GM18508 (cell line): Measurements from ENCODE around the gene PLEKHA5.

Source experiments
- ATAC-seq: cut with Tn5 transposase; IDR thresholded peaks from one replicate; pipeline ENCODE4 v1.9.1; 2021; ENCODE audit warnings: moderate number of reproducible peaks; ENCODE audit not compliant: insufficient read depth, unreplicated experiment

The PLEKHA5 gene

GRCh38 chr12:19260135-19260534 is 130.6 kb downstream of the PLEKHA5 start:
- no peak for ATAC-seq

DNA sequence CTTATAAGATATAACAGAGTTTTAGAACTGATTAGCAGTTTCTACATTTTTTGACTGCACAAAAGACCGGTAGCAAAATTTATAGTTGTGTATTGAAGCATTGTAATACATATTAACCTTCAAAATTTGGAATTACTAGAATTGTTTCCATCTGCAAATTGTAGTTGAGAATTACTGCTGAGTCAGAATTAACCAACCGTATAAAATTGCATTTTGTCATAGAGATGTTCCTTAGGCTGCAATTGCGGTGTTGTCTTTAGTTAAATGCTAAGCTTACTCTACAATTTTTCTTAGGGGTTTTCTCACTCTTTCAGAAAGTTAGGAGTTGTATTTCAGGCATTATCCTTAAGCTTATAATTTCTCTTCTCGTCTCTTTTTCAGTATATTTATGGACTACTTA is 132.2 kb downstream of the PLEKHA5 start:
- ATAC-seq: no peak

DNA sequence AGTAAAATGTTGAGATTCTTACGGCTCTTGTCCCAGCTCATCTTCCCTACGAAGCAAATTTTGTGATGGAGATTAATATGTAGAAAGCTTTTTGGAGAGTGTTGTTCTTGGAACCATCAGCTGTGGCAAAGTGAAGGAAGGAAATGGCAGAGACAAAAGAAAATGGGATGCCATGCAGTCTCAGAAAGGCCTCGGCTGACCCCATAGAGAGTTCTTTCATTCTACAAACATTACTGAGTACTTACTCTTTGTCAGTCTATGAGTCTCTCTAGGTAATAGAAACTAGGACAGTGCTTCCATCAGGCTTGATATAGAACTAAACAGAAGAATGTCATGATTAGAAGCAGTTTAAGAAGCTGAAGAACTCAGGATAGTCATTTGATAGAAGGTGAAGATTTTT is 134.1 kb downstream of the PLEKHA5 start:
- no peak for ATAC-seq

- no peak for ATAC-seq
Measured at GRCh38 chr12:19273482-19274330, 144.2 kb downstream of the PLEKHA5 start.

GRCh38 chr12:19276767-19277166 is 147.2 kb downstream of the PLEKHA5 start:
- no peak for ATAC-seq

- no peak for ATAC-seq
Measured at GRCh38 chr12:19277711-19278110, 148.2 kb downstream of the PLEKHA5 start.

- no peak for ATAC-seq
Measured at GRCh38 chr12:19278407-19278806, 148.9 kb downstream of the PLEKHA5 start.

DNA sequence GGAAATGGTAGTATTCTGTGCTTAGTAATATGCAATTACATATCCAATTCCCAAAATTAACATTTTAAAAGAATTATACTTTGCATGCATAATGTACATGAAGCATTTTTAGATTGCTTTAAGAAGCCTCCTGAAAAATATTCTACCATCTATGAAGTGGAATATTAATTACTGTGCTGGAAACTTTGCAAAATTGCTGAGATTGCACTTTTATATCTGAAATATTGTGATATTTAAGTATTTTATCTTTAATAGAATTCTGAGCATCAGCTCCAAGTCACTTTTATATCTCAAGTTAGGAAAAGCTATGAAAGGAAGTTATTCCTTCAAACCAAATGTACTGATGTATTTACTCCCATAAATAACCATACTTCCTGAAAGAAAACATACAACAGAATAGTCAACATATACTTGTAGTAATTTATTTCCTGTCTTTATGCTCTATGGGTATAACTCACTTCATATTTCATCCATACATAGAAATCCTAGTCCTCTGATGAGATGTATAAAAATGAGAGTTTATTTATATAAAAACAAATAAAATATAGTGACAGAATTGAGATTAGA is 152.7 kb downstream of the PLEKHA5 start:
- ATAC-seq: no peak

DNA sequence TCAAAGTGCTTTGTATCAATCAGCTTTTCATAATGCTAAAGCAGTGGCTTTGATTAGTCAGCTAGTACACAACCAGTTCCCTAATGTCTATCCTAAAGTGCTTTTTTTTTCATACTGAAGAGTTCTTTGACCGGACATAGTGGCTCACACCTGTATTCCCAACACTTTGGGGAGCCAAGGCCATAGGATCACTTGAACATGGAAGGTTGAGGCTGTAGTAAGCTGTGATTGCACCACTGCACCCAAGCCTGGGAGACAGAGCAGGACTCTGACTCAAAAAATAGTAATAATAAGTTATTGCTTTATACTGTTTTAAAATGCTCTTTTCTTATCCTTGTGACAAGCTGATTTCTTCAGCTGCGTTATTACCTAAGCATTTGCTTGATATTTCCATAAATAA is 155.1 kb downstream of the PLEKHA5 start:
- ATAC-seq: no peak

DNA sequence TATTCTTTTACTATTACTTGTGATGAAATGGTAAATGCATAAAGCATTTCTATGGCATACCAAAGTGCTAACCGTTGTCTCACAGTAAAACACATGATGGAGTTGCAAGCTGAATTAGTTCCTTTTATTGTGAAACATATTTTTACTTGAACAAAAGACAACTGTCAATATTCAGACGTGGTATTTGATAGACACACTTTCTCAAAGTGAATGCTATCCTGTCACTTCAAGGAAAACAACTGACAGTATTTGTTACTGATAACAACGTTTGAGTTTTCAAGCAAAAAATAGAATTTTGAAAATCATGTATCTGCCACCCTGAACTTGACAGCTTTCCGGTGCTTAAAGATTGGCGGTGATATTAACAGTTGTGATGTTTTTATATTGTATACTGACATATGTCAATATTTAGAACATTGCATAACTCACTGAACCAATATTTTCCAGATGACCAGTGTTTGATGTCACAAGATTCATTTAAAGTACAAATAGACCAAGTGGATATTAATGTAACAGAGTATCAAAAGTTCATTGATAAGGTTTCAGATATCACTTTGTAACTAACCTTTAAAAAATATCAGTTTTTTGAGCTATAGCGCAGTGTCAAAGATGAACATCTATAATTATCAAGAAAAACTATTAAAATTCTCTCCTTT is 156.4 kb downstream of the PLEKHA5 start:
- ATAC-seq: no peak

GRCh38 chr12:19287302-19287701 is 157.8 kb downstream of the PLEKHA5 start:
- no peak for ATAC-seq

DNA sequence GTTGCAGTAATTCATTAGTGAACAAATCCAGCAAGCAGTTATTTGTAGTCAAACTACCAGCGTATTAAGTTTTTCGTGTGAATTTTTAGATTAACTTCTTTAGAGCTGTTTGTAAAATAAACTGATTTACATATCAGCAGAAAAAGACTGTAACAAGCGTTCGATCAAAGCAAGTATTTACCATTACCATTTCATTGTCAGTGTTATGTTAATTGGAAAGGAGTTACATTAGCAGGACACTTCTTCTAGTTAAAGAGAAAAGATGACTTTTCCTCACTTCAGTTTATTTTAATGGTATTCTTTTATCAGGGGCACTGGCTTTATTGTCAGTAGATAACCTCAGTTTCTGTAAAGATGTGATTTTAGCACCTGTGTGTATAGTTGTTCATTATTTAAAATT is 158.6 kb downstream of the PLEKHA5 start:
- no peak for ATAC-seq

DNA sequence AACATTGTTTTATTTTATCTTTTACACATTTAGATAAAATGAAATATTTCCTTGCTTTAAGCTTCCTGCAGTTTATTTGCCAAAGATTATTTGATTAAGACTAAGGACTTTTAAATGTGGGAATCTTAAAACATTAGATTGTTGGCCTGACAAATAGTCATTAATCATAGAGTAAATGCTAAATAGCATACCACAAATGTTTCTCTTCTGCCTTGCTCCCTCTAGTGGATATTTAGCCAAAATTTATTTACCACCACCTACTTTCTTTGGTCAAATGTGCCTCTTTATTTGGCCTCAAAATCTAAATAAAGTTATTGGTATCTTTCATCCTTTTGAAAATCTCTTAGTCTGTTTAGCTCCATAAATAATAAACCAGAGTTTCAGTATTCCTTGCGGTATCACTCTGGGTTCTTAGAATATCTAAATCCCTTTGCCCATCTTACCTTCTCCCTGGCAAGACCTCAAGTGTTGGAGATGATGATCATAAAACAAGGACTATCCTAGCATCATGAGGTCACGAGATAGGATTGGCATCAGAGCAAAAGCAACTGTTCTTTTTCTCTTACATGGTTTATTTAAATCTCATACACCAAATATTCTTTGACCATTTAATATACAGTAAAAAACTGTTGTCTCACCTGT is 159.2 kb downstream of the PLEKHA5 start:
- ATAC-seq: no peak

GRCh38 chr12:19298836-19299605 is 169.5 kb downstream of the PLEKHA5 start:
- ATAC-seq: no peak

DNA sequence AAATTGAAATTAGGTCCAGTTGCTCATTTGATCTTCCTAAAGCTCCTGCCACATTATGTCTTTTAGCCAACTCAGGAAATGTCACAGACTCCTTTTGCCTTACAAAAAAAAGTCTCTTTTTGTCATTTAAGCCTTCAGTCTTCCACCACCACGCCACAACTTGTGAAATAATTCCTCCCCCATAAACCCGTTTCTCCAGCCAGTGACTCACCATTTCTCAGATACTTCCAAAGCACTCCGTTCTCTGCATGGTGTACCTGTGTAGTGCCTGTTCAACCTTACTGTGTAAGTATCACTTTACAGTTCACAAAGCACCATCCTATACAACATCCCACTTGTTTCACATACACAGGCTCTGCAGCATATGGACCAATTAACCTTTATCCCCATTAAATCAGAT is 170.2 kb downstream of the PLEKHA5 start:
- ATAC-seq: no peak

- ATAC-seq: no peak
Measured at GRCh38 chr12:19301223-19301622, 171.7 kb downstream of the PLEKHA5 start.

DNA sequence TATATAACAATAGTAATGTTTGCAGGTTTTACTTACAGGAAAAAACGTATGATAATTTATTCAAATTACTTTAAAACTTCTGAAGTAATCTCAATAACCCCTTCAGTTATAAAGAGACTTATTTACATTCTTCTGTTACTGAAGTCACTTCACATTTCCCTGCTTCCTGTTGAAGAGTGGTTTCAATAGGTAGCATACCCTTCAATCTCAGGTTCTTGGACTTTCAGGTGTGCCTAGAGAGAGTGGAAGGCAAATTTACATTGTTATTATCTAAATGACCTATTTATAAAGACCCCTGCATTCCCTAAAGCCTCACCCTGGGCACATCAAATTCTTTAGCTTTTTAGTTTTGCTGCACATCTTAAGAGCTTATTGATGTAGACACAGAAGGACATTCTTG is 172.2 kb downstream of the PLEKHA5 start:
- no peak for ATAC-seq

DNA sequence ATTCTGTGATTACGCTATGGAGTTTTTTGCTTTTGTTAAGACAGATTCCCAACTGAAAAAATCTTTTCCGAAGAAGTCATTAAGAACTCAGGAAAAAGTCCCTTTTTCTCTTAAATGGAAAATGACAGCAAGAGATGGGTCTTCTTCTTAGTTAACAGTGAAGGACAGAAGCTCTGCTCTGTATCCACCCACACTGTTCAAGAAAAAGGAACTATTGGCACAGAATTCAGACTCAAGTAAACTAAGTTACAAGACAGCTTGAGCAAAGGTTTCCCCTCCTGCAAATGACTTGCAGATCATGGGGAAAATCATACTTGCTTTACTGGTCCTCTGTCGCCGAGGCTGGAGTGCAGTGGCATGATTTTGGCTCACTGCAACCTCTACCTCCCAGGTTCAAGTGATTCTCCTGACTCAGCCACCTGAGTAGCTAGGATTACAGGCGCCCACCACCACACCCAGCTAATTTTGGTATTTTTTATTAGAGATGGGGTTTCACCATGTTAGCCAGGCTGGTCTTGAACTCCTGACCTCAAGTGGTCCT is 172.6 kb downstream of the PLEKHA5 start:
- no peak for ATAC-seq

GRCh38 chr12:19303496-19303895 is 174.0 kb downstream of the PLEKHA5 start:
- ATAC-seq: no peak

DNA sequence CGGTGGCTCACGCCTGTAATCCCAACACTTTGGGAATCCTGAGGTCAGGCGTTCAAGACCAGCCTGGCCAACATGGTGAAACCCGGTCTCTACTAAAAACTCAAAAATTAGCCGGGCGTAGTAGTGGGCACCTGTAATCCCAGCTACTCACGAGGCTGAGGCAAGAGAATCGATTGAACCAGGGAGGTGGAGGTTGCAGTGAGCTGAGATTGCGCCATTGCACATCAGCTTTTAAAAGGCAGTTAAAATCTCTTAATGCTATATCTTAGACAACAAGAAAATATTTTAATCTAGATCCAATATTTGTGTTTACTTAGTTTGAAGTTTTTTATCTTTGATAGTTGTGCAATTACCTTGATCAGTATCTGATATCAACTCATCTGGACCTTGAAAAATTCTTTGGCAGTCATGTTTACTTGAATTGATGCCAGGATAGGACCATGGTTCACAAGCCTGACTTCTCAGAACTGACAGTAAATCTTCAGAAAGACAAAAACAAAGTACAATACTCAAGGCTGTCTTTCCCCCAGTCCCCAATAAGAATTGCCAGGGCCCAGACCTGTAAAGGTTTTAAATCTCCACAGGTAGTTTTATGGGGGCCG is 174.7 kb downstream of the PLEKHA5 start:
- no peak for ATAC-seq
